Globus pallidus (tissue), 1 donor: ENCODE results near the gene CCNA1.

Experiments used
- DNase-seq: peaks from one replicate; pipeline ENCODE4 v3.0.0-alpha.2; 2015; ENCODE audit warnings: low spot score

Gene CCNA1

GRCh38 chr13:36454121-36454520 lies 21.8 kb downstream of the CCNA1 start:
- no peak for DNase-seq

GRCh38 chr13:36454987-36455386 lies 22.7 kb downstream of the CCNA1 start:
- DNase-seq, result no peak

GRCh38 chr13:36456577-36456976 lies 24.3 kb downstream of the CCNA1 start:
- DNase-seq, result no peak

GRCh38 chr13:36461506-36461905 lies 29.2 kb downstream of the CCNA1 start:
- DNase-seq, result no peak

GRCh38 chr13:36475468-36475867 lies 43.2 kb downstream of the CCNA1 start:
- DNase-seq, result no peak

GRCh38 chr13:36476661-36477060 lies 44.4 kb downstream of the CCNA1 start:
- DNase-seq, result no peak

- DNase-seq, result no peak
Measured at GRCh38 chr13:36480726-36481427, 48.6 kb downstream of the CCNA1 start.

GRCh38 chr13:36490055-36490454 lies 57.8 kb downstream of the CCNA1 start:
- DNase-seq, result no peak
